Measurements from ENCODE around the gene AXDND1.

DNA sequence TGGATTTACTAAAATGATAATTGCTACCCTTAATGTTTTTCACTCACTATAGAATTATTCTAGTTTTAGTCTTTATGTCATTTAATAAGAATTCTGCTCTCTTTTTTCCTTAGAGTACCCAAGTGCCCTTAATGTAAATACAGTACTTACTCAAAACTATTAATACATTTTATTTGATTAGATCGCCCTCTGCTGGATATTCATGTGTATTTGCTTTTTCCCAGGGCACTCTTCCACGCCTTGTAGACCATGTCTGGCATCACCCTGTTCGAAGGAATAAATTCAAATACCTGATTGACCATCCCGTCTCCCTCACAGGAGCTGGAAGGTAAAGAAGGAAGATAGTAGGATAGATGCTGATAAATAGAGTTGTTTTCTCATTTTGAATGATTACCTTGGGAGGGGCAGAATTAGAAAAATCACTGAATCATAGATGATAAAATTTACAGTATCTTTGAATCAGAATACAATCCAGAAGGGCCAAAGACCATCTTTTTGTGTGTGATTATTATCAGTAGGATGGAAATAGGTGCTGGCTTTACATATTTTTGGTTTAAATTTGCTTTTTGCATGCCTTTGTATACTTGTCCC is 4.1 kb downstream of the AXDND1 start:
- TF ChIP-seq CTCF (IDR thresholded peaks at IDR 0.05), result peak; percentile 51 to 75 (median 71)
- TF ChIP-seq POLR2A (IDR thresholded peaks at IDR 0.05), result no peak
- no peak for TF ChIP-seq POLR2AphosphoS5 (IDR thresholded peaks at IDR 0.05; ENCODE audit: insufficient read depth in 1 of 2, low read depth in 1 of 2)

All from vagina (tissue), 2 donors.